Measurements from ENCODE around the gene SLC6A13. TPM values are rescaled to one million over a fixed set of nuclear protein-coding genes. Genes with fewer than 3 reads are reported as not detected.

SLC6A13 gene
- total RNA-seq, 1 experiment from 2014 or later, result 0.37 TPM

- Mint-ChIP-seq H3K9me3 (peaks cover 9% of the 10 kb centered on the region), H3K36me3 (no peaks in the 10 kb centered on the region), H3K4me1 (peaks cover 16% of the 10 kb centered on the region), H3K4me3 (no peak overlapping the region), H3K27ac (no peak overlapping the region), H3K27me3 (ENCODE audit: low read depth) (peaks cover 70% of the 10 kb centered on the region)
- ChIA-PET CTCF (no interaction called here), POLR2A (no interaction called here)
- TF ChIP-seq GTF2I (CRISPR knock-in tag; conservative IDR thresholded peaks at IDR 0.05) (no peak), ZNF425 (CRISPR knock-in tag; conservative IDR thresholded peaks at IDR 0.05) (no peak), GABPB1 (CRISPR knock-in tag; IDR thresholded peaks at IDR 0.05) (no peak), TEAD4 (CRISPR knock-in tag; IDR thresholded peaks at IDR 0.05) (no peak), ZNF396 (CRISPR knock-in tag; IDR thresholded peaks at IDR 0.05; ENCODE audit: borderline replicate concordance) (no peak), ZNF219 (CRISPR knock-in tag; IDR thresholded peaks at IDR 0.05; ENCODE audit: borderline replicate concordance) (no peak), SP1 (CRISPR knock-in tag; conservative IDR thresholded peaks at IDR 0.05) (no peak), E2F1 (CRISPR knock-in tag; IDR thresholded peaks at IDR 0.05) (no peak), PRDM15 (CRISPR knock-in tag; IDR thresholded peaks at IDR 0.05) (no peak), ZBTB43 (CRISPR knock-in tag; IDR thresholded peaks at IDR 0.05) (no peak), ESRRA (CRISPR knock-in tag; IDR thresholded peaks at IDR 0.05; ENCODE audit: borderline replicate concordance) (no peak)
- TF ChIP-seq, protein P1, sequence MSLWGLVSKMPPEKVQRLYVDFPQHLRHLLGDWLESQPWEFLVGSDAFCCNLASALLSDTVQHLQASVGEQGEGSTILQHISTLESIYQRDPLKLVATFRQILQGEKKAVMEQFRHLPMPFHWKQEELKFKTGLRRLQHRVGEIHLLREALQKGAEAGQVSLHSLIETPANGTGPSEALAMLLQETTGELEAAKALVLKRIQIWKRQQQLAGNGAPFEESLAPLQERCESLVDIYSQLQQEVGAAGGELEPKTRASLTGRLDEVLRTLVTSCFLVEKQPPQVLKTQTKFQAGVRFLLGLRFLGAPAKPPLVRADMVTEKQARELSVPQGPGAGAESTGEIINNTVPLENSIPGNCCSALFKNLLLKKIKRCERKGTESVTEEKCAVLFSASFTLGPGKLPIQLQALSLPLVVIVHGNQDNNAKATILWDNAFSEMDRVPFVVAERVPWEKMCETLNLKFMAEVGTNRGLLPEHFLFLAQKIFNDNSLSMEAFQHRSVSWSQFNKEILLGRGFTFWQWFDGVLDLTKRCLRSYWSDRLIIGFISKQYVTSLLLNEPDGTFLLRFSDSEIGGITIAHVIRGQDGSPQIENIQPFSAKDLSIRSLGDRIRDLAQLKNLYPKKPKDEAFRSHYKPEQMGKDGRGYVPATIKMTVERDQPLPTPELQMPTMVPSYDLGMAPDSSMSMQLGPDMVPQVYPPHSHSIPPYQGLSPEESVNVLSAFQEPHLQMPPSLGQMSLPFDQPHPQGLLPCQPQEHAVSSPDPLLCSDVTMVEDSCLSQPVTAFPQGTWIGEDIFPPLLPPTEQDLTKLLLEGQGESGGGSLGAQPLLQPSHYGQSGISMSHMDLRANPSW (CRISPR knock-in tag; conservative IDR thresholded peaks at IDR 0.05; ENCODE audit: low read depth), result no peak
- TF ChIP-seq, protein P2, sequence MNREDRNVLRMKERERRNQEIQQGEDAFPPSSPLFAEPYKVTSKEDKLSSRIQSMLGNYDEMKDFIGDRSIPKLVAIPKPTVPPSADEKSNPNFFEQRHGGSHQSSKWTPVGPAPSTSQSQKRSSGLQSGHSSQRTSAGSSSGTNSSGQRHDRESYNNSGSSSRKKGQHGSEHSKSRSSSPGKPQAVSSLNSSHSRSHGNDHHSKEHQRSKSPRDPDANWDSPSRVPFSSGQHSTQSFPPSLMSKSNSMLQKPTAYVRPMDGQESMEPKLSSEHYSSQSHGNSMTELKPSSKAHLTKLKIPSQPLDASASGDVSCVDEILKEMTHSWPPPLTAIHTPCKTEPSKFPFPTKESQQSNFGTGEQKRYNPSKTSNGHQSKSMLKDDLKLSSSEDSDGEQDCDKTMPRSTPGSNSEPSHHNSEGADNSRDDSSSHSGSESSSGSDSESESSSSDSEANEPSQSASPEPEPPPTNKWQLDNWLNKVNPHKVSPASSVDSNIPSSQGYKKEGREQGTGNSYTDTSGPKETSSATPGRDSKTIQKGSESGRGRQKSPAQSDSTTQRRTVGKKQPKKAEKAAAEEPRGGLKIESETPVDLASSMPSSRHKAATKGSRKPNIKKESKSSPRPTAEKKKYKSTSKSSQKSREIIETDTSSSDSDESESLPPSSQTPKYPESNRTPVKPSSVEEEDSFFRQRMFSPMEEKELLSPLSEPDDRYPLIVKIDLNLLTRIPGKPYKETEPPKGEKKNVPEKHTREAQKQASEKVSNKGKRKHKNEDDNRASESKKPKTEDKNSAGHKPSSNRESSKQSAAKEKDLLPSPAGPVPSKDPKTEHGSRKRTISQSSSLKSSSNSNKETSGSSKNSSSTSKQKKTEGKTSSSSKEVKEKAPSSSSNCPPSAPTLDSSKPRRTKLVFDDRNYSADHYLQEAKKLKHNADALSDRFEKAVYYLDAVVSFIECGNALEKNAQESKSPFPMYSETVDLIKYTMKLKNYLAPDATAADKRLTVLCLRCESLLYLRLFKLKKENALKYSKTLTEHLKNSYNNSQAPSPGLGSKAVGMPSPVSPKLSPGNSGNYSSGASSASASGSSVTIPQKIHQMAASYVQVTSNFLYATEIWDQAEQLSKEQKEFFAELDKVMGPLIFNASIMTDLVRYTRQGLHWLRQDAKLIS (CRISPR knock-in tag; IDR thresholded peaks at IDR 0.05; ENCODE audit: borderline replicate concordance), result no peak
- TF ChIP-seq, protein P3, sequence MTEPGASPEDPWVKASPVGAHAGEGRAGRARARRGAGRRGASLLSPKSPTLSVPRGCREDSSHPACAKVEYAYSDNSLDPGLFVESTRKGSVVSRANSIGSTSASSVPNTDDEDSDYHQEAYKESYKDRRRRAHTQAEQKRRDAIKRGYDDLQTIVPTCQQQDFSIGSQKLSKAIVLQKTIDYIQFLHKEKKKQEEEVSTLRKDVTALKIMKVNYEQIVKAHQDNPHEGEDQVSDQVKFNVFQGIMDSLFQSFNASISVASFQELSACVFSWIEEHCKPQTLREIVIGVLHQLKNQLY (CRISPR knock-in tag; IDR thresholded peaks at IDR 0.05), result no peak
- TF ChIP-seq, protein P4, sequence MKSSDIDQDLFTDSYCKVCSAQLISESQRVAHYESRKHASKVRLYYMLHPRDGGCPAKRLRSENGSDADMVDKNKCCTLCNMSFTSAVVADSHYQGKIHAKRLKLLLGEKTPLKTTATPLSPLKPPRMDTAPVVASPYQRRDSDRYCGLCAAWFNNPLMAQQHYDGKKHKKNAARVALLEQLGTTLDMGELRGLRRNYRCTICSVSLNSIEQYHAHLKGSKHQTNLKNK (CRISPR knock-in tag; IDR thresholded peaks at IDR 0.05), result no peak
- TF ChIP-seq, protein P5, sequence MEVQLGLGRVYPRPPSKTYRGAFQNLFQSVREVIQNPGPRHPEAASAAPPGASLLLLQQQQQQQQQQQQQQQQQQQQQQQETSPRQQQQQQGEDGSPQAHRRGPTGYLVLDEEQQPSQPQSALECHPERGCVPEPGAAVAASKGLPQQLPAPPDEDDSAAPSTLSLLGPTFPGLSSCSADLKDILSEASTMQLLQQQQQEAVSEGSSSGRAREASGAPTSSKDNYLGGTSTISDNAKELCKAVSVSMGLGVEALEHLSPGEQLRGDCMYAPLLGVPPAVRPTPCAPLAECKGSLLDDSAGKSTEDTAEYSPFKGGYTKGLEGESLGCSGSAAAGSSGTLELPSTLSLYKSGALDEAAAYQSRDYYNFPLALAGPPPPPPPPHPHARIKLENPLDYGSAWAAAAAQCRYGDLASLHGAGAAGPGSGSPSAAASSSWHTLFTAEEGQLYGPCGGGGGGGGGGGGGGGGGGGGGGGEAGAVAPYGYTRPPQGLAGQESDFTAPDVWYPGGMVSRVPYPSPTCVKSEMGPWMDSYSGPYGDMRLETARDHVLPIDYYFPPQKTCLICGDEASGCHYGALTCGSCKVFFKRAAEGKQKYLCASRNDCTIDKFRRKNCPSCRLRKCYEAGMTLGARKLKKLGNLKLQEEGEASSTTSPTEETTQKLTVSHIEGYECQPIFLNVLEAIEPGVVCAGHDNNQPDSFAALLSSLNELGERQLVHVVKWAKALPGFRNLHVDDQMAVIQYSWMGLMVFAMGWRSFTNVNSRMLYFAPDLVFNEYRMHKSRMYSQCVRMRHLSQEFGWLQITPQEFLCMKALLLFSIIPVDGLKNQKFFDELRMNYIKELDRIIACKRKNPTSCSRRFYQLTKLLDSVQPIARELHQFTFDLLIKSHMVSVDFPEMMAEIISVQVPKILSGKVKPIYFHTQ (CRISPR knock-in tag; IDR thresholded peaks at IDR 0.05), result no peak
- ATAC-seq (no peak), DNase-seq (ENCODE audit: low spot score) (no peak)
Observed at GRCh38 chr12:206746-207440, 55.7 kb downstream of the SLC6A13 start.

Measured in WTC11 (cell line).